ENCODE results near the gene GMDS. TPM values are rescaled to one million over a fixed set of nuclear protein-coding genes. Genes with fewer than 3 reads are reported as not detected.

Gene GMDS
- total RNA-seq, 1 experiment from 2014 or later, result 11.0 TPM

- no peak for DNase-seq (ENCODE audit: low read depth)
Measured at GRCh38 chr6:1747531-1747930, 497.9 kb downstream of the GMDS start.

DNA sequence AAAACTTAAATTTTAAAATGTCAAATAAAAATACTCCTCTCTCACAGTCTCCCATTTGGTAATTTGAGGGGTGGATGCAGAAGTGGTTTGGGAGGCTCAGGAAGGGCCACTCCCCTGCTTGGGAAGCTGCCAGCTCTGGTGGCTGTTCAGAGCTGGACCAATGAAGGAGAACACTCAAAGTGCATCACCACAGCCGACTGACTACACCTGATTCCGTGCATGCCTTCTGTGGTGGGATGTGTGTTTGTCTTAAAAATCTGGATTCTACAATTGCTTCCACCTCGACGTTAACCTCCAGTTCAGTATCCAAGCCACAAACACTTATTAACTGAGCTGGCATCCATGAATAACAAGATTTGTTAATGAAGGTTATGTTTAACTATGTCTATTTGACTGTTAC, 498.4 kb downstream of the GMDS start:
- DNase-seq (ENCODE audit: low read depth), result no peak

GRCh38 chr6:1745814-1746213, 499.6 kb downstream of the GMDS start:
- DNase-seq (ENCODE audit: low read depth), result no peak

DNA sequence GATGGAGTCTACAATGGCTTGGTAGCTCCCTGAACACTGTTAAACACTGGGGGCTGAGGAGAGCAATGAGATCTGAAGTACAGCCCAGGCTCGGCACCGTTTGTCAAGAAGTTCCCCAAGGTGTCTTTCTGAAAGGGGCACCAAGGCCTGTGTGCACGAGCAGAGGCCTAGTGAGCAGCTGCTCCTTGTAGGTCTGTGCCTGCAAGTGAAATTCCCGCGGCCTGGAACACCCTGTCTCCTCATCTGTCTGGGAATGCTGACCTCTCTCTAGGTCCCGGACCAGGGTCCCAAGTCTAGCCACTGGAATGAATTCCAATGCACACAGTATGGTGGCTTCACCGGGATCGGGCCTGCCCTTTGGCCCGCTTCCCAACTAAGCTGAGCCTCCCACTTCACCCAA, 500.9 kb downstream of the GMDS start:
- DNase-seq (ENCODE audit: low read depth), result no peak

DNA sequence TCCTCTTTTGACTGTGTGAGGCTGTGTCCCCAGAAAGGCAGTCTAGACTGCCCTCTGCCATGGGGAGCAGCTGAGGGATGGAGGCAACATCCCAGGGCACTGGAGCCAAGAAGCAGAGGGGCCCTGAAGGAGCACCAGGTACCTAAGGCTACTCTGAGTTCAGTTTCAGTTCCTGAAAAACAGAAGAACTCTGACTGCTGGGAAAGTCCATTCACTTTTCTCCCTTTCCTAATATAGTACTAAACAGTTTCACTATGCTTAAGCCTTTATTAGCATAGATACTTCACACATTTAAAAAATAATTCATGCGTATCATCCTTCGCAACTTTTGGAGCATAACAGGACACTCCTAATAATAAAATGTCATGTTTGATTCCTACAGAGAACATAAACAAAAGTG, 505.7 kb downstream of the GMDS start:
- no peak for DNase-seq (ENCODE audit: low read depth)

GRCh38 chr6:1739220-1739619, 506.2 kb downstream of the GMDS start:
- DNase-seq (ENCODE audit: low read depth), result no peak

DNA sequence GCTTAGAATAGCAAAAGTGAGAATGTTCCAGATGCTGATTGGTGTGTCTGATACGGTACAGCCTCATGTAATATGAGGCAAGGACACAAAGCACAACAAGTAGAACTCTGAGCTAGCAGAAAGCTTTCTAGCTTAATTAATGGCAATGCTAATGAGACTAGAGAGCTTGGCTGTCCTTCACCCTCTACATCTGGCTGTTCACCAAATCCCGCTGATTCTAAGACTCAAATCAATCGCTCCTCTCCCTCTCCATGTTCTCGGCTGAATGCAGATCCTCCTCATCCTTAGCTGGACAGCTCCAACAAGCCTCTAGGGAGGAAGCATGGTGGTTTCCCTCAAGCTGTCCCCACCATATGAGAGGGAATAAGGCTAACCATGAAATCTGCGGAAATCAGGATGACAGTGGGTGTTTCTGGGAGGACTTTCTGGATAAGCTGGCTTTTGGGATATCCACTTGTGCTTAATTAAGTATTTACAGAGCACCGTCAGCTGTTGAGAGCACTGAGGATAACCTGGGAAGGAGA, 506.8 kb downstream of the GMDS start:
- no peak for DNase-seq (ENCODE audit: low read depth)

DNA sequence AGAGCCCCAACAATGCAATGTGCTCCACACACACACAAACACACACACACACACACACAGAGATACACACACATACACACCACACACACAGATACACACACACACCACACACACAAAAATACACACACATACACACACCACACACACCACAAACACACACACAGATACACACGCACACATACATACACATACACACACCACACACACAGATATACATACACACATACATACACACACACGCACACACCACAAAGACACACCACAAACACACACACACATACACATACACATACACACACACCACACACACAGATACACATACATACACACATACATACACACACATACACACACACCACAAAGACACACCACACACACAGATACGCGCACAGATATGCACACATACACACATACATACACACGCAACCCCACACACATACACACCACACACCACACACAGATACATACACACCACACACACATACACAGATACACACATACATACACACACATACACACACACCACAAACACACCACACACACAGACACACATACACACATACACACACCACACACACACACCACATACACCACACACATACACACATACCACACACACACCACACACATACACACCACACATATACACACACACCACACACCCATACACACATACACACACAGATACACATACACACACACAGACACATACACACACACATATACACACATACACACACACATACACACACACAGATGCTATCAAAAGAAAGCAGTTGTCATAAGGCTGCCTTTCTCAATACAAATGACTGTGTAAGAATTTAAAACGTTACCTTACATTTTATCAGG, 507.7 kb downstream of the GMDS start:
- no peak for DNase-seq (ENCODE audit: low read depth)

DNA sequence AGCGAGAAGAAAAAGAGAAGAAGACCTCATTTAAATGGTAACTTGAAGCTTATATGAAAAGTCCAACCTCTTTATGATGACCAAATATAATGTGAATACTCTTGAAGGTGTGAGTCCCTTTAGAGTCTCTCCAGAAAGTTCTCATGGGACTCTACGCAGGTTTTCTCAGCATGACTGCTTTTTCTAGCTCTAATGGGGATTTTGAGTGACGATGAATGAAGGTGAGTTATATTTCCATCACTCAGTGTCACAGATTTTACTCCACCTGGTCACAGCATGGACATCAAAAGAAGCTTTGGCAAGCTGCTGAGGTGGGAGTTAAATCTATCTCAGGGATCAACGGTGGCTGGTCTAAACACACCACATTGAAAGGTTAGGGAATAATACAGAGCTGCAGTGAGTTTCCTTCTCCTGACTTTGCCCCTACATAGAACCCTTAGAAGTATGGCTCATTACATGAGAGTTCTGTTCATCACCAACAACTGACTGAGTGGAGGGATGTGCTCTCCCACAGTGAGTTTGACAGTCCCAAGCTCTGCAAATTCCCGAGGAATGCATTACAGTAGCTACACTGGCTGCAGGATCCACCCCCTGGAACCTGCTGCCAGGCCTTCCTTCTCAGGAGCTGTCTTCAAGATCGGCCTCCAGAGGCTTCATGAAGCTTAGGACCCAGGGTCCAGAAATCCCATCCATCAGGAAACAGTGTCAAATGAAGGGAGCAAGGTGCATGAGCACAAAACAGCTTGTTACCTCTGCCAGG, 508.9 kb downstream of the GMDS start:
- no peak for DNase-seq (ENCODE audit: low read depth)

- DNase-seq (ENCODE audit: low read depth), result no peak
Measured at GRCh38 chr6:1735239-1735803, 510.1 kb downstream of the GMDS start.

DNA sequence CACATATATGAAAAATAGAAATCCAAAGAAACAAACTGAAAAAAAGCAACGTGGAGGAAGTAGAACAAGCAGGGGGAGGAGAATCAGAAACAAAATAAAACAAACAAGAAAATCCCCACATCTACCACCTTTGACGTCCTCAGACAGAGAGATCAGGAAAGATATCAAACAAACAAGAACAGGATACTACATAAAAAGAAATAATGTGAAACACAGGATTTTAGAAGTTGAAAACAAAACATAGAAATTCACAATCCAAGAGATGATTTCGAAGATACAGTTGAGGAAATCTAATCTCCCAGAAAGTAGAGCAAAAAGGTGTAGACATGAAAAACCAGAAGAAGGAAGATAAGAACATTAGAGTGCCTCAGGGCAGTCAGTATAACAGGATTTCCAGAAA, 514.5 kb downstream of the GMDS start:
- no peak for DNase-seq (ENCODE audit: low read depth)

DNA sequence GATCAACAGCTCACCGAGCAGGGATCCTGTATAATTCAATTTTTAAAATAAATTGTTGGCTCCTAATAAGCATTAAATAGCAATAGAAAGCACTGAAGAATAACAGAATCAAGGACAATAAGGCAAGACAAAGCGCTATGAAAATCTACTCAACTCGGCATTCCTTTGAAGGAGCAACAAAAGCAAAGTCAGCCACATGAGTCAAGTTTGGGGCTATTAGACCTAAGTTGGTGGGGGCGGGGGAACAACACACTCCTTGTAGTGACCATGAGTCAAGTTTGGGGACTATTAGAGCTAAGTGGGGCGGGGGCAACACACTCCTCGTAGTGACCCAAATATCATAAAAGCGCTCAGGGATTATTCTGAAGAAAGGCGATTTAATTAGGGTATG, 515.7 kb downstream of the GMDS start:
- DNase-seq (ENCODE audit: low read depth), result no peak

DNA sequence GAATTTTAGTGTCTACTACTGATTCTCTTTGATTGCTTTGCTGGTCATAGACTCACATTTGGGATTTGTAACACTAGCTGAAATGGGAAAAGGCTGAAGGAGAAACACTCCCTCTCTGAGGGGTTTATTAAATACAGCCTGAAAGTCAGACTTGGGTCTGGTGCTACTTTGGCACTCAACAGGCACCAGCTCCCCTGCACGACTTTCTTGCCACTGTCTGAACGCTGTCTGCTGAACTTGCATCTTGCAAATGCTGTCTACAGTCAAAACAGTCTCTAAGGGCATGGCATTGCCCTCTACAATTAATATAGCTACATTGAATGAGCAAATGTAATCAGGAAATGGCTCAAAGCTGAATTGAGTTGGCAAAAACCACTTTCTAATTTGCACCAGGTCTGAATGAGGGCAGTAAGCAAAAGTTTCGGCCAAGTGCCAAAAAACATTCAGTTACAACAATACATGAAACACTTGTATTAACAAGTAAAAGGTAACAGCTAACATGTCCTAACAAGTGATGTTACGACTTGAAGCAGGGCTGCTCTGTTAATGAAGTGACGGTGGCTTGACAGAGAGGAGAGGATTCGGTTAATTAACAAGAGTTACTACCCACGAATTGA, 516.2 kb downstream of the GMDS start:
- DNase-seq (ENCODE audit: low read depth), result no peak

GRCh38 chr6:1726341-1726768, 519.0 kb downstream of the GMDS start:
- DNase-seq (ENCODE audit: low read depth), result no peak

DNA sequence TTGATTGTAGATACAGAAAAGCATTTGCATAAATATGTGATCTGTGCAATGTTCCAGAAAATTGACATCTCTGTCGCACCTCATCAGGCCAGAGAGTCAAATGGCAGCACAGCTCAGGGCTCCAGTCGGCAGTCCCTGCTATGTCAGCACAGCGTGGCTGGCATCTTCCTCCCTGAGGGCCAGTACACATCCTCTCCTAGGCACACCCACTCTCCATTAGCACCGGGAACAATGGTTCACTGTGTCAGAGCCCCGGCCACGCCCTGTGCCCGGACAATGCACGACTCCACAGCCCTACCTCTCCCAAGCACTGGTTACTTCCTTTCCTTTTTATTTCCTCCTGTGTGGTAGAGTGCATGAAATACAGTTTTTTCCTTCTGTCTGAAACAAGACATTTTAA, 520.8 kb downstream of the GMDS start:
- no peak for DNase-seq (ENCODE audit: low read depth)

- DNase-seq (ENCODE audit: low read depth), result no peak
Measured at GRCh38 chr6:1724124-1724523, 521.3 kb downstream of the GMDS start.

DNA sequence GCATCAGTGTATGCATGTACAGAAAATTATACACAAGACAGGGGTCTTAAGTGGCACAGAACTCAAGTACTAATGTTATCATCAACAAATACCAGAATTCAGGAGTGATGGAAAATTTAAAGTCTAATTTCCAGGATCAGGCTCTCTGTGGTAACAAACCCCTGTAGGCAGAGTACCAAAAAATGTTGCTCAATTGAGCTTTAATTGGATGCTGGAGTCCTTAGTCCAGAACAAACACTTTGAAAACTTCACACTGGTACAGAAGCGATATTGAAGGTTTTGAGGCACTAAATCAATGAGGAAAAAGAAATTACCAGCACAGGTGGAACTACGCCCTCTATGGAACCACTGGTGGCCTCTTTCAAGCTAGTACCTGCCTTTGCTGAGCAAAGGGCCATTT, 522.6 kb downstream of the GMDS start:
- DNase-seq (ENCODE audit: low read depth), result no peak

- no peak for DNase-seq (ENCODE audit: low read depth)
Measured at GRCh38 chr6:1720620-1721322, 524.6 kb downstream of the GMDS start.

DNA sequence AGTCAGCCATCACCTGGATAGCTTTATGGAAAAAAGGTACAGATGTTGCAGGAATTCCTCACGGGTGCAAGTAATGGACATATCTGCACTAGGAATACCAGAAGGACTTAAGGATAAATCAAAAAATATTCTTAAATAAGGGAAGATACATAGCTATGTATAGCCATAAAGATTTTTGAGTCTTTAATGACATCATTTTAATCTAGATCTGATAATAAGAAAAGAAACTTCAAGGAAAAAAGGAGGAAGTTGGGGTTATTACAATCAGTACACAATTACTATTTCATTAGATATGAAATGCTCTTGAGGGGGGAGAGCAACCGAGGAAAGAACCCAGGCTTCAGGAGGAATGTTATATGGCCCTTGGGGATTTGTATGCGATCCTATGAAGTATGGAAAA, 525.5 kb downstream of the GMDS start:
- DNase-seq (ENCODE audit: low read depth), result no peak

- no peak for DNase-seq (ENCODE audit: low read depth)
Measured at GRCh38 chr6:1716868-1717267, 528.5 kb downstream of the GMDS start.

DNA sequence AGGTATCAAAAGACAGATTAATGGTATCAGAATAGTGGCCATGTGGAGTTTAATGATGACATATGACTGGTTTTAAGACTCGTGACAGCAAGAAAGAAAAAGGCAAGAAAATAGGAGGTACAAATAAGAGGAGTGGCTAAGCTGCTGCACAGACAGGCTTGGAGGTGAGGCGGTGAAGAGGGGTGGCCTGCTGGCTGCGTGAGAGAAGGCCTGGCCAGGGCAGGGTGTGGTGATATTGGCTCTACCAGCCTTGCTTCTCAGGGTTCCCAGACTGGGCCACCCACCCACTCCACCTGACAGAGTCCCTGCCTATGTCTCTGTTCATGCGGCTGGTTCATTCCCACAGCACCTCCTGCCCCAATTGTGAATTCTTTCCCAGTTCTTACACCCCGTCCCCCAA, 529.0 kb downstream of the GMDS start:
- DNase-seq (ENCODE audit: low read depth), result no peak
